ENCODE measurements around the gene ABCA7. TPM values are rescaled to one million over a fixed set of nuclear protein-coding genes. Genes with fewer than 3 reads are reported as not detected.
"Not testable (repeated sequence)": the region's sequence is repeated elsewhere in the genome, so short reads cannot be mapped to it uniquely, and the experiment has no call there.

The ABCA7 gene
- total RNA-seq, 1 experiment from 2014 or later = 56.9 TPM

DNA sequence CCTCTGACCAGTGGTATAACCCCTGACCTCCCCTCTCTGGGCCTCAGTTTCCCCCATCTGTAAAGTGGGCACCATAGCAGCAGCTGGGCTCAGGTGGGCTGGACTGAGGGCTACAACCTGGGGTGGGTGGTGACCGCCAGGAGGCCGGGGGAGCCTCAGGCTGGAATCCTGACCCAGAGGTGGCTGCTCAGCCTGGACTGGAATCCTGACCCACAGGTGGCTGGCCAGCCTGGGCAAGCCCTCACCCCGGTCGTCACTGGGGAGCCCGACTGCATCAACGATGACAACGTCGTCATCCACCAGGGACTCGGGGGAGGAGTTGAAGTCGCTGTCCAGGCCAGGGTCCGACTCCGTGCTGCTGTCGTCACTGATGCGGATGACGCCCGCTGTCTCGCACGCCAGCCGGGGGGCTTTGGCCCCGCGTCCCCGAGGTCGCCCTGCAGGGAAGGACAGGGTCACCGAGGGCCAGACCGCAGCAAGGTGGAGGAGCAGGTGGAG, 74.1 kb downstream of the ABCA7 start:
- no peak for DNase-seq (ENCODE audit: low spot score)

GRCh38 chr19:1114728-1115127, 74.8 kb downstream of the ABCA7 start:
- not testable (repeated sequence) for DNase-seq (ENCODE audit: low spot score)

Small RNA genes lying within 50 kb of the gene (small RNA-seq; reads per million reads assigned to genes)
- 0.57 reads per million for gene RNU6-2

Other genes with a start within 250 kb of the ABCA7 start
- gene PTBP1, start 242.7 kb upstream of the ABCA7 start, total RNA-seq (2014; rRNA removed; shearing (Covaris generic)) = 464 and 599 TPM in 2 replicates
- gene PLPPR3, start 218.2 kb upstream of the ABCA7 start, total RNA-seq (2014; rRNA removed; shearing (Covaris generic)) = not detected in 2 replicates
- gene AZU1, start 212.3 kb upstream of the ABCA7 start, total RNA-seq (2014; rRNA removed; shearing (Covaris generic)) = not detected in 2 replicates
- gene PRTN3, start 199.1 kb upstream of the ABCA7 start, total RNA-seq (2014; rRNA removed; shearing (Covaris generic)) = not detected in 2 replicates
- gene ELANE, start 187.8 kb upstream of the ABCA7 start, total RNA-seq (2014; rRNA removed; shearing (Covaris generic)) = not detected in 2 replicates
- gene CFD, start 180.4 kb upstream of the ABCA7 start, total RNA-seq (2014; rRNA removed; shearing (Covaris generic)) = 1.1 and 1.4 TPM in 2 replicates
- 31.8 and 32.4 TPM in 2 replicates for gene MED16, start 146.9 kb upstream of the ABCA7 start, total RNA-seq (2014; rRNA removed; shearing (Covaris generic))
- not detected in 2 replicates for gene RNU6-9, start 146.6 kb upstream of the ABCA7 start, total RNA-seq (2014; rRNA removed; shearing (Covaris generic))
- 37.7 and 51.4 TPM in 2 replicates for gene R3HDM4, start 126.9 kb upstream of the ABCA7 start, total RNA-seq (2014; rRNA removed; shearing (Covaris generic))
- not detected in 2 replicates for gene KISS1R, start 122.8 kb upstream of the ABCA7 start, total RNA-seq (2014; rRNA removed; shearing (Covaris generic))
- 10.4 and 11.8 TPM in 2 replicates for gene ARID3A, start 114.1 kb upstream of the ABCA7 start, total RNA-seq (2014; rRNA removed; shearing (Covaris generic))
- 172 and 186 TPM in 2 replicates for gene WDR18, start 55.8 kb upstream of the ABCA7 start, total RNA-seq (2014; rRNA removed; shearing (Covaris generic))
- not detected in 2 replicates for gene GRIN3B, start 39.7 kb upstream of the ABCA7 start, total RNA-seq (2014; rRNA removed; shearing (Covaris generic))
- gene TMEM259, start 19.0 kb upstream of the ABCA7 start, total RNA-seq (2014; rRNA removed; shearing (Covaris generic)) = 236 and 253 TPM in 2 replicates
- gene RNU6-2, start 18.6 kb upstream of the ABCA7 start, total RNA-seq (2014; rRNA removed; shearing (Covaris generic)) = not detected in 2 replicates
- 265 and 298 TPM in 2 replicates for gene CNN2, start 13.5 kb upstream of the ABCA7 start, total RNA-seq (2014; rRNA removed; shearing (Covaris generic))
- 93.3 and 102 TPM in 2 replicates for gene ARHGAP45, start 27.1 kb downstream of the ABCA7 start, total RNA-seq (2014; rRNA removed; shearing (Covaris generic))
- gene POLR2E, start 55.3 kb downstream of the ABCA7 start, total RNA-seq (2014; rRNA removed; shearing (Covaris generic)) = 394 and 395 TPM in 2 replicates
- gene GPX4, start 63.9 kb downstream of the ABCA7 start, total RNA-seq (2014; rRNA removed; shearing (Covaris generic)) = 1,102 and 1,117 TPM in 2 replicates
- 49.6 and 50.5 TPM in 2 replicates for gene SBNO2, start 134.2 kb downstream of the ABCA7 start, total RNA-seq (2014; rRNA removed; shearing (Covaris generic))
- 101 and 114 TPM in 2 replicates for gene STK11, start 165.7 kb downstream of the ABCA7 start, total RNA-seq (2014; rRNA removed; shearing (Covaris generic))
- 2.4 and 3.9 TPM in 2 replicates for gene CBARP, start 197.9 kb downstream of the ABCA7 start, total RNA-seq (2014; rRNA removed; shearing (Covaris generic))
- 142 and 159 TPM in 2 replicates for gene ATP5F1D, start 201.6 kb downstream of the ABCA7 start, total RNA-seq (2014; rRNA removed; shearing (Covaris generic))
- gene MIDN, start 208.5 kb downstream of the ABCA7 start, total RNA-seq (2014; rRNA removed; shearing (Covaris generic)) = 32.5 and 38.6 TPM in 2 replicates
- 72.3 and 72.7 TPM in 2 replicates for gene CIRBP, start 229.2 kb downstream of the ABCA7 start, total RNA-seq (2014; rRNA removed; shearing (Covaris generic))
- 156 and 183 TPM in 2 replicates for gene FAM174C, start 235.4 kb downstream of the ABCA7 start, total RNA-seq (2014; rRNA removed; shearing (Covaris generic))
- 43.6 and 48.5 TPM in 2 replicates for gene EFNA2, start 245.8 kb downstream of the ABCA7 start, total RNA-seq (2014; rRNA removed; shearing (Covaris generic))

Measured in HT-29 (cell line).